ENCODE measurements around the gene PKP4.

Gene PKP4

DNA sequence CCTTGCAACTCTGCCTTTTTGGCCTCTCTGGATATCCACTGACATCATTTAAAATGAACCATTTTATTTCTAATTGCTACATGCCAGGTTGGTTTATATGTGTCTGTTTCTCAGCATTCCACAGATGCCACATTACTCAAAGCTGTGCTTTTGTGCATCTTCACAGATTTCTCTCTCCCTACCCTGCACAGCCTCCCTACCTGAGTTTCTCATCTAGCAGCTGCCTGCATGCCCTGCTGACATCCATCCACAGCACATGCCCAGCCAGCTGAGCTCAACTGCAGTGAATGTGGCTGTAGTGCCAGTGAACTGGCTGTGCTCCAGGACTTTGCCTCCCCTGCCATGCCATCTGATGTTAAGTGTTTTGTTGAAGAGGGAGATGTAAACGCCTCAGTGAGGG is 44.5 kb downstream of the PKP4 start:
- Histone ChIP-seq H4K20me1 (ENCODE audit: insufficient read depth, low read length) (no peaks in the 10 kb centered on the region), H3K9me2 (ENCODE audit: low read depth, low read length) (no peaks in the 10 kb centered on the region), H3K9me3 (ENCODE audit: low read length) (no peaks in the 10 kb centered on the region), H3K36me3 (ENCODE audit: insufficient read depth, low read length) (no peaks in the 10 kb centered on the region), H3K27me3 (ENCODE audit: insufficient read depth, low read length) (no peaks in the 10 kb centered on the region), H3K4me2 (ENCODE audit: low read length) (no peak overlapping the region), H2AFZ (ENCODE audit: low read length) (no peak overlapping the region), H3K4me3 (ENCODE audit: low read depth, low read length, poor library complexity, severe bottlenecking) (no peak overlapping the region), H3K79me2 (ENCODE audit: insufficient read depth, low read length) (no peaks in the 10 kb centered on the region), H3K4me1 (ENCODE audit: insufficient read depth, low read length, severe bottlenecking) (no peaks in the 10 kb centered on the region), H3F3A (ENCODE audit: insufficient read depth, low read length) (no peaks in the 10 kb centered on the region), H3K27ac (ENCODE audit: low read depth, low read length, poor library complexity, severe bottlenecking) (no peak overlapping the region), H3K9ac (ENCODE audit: low read length) (no peak overlapping the region)
- no peak for TF ChIP-seq EZH2 (IDR thresholded peaks at IDR 0.05; ENCODE audit: borderline replicate concordance, low read length)
- TF ChIP-seq, protein P1, sequence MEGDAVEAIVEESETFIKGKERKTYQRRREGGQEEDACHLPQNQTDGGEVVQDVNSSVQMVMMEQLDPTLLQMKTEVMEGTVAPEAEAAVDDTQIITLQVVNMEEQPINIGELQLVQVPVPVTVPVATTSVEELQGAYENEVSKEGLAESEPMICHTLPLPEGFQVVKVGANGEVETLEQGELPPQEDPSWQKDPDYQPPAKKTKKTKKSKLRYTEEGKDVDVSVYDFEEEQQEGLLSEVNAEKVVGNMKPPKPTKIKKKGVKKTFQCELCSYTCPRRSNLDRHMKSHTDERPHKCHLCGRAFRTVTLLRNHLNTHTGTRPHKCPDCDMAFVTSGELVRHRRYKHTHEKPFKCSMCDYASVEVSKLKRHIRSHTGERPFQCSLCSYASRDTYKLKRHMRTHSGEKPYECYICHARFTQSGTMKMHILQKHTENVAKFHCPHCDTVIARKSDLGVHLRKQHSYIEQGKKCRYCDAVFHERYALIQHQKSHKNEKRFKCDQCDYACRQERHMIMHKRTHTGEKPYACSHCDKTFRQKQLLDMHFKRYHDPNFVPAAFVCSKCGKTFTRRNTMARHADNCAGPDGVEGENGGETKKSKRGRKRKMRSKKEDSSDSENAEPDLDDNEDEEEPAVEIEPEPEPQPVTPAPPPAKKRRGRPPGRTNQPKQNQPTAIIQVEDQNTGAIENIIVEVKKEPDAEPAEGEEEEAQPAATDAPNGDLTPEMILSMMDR (IDR thresholded peaks at IDR 0.05; ENCODE audit: low read length), result no peak

DNA sequence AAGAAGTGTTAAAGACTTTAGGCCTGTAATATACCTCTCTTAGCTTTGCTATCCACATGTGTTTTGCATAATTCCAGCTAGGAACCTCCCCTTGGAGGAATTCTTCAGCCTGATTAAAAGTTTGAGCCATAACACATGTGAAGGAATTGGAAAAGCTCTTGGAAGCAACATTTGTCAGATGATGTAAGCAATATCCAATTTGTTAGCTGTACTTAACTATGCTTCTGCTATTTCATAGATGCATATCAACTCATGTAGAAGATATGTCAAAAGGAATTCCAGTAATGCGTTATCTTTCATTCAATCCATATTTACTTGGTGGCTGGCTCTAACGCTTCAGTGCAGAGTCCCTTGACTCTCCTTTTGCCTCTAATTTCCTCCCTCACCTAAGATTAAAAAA is 46.2 kb downstream of the PKP4 start:
- no peak for TF ChIP-seq EZH2 (IDR thresholded peaks at IDR 0.05; ENCODE audit: borderline replicate concordance, low read length)
- TF ChIP-seq, protein P1 (IDR thresholded peaks at IDR 0.05; ENCODE audit: low read length), result no peak
- H2AFZ ChIP-seq (ENCODE audit: low read length), result no peak overlapping the region
- no peaks in the 10 kb centered on the region for H3K9me2 ChIP-seq (ENCODE audit: low read depth, low read length)
- no peaks in the 10 kb centered on the region for H3K79me2 ChIP-seq (ENCODE audit: insufficient read depth, low read length)
- H3K4me1 ChIP-seq (ENCODE audit: insufficient read depth, low read length, severe bottlenecking), result no peaks in the 10 kb centered on the region
- no peaks in the 10 kb centered on the region for H3K36me3 ChIP-seq (ENCODE audit: insufficient read depth, low read length)
- no peaks in the 10 kb centered on the region for H3F3A ChIP-seq (ENCODE audit: insufficient read depth, low read length)
- no peak overlapping the region for H3K27ac ChIP-seq (ENCODE audit: low read depth, low read length, poor library complexity, severe bottlenecking)
- H3K4me2 ChIP-seq (ENCODE audit: low read length), result no peak overlapping the region
- no peaks in the 10 kb centered on the region for H3K9me3 ChIP-seq (ENCODE audit: low read length)
- H3K9ac ChIP-seq (ENCODE audit: low read length), result no peak overlapping the region
- H3K4me3 ChIP-seq (ENCODE audit: low read depth, low read length, poor library complexity, severe bottlenecking), result no peak overlapping the region
- H4K20me1 ChIP-seq (ENCODE audit: insufficient read depth, low read length), result no peaks in the 10 kb centered on the region
- H3K27me3 ChIP-seq (ENCODE audit: insufficient read depth, low read length), result no peaks in the 10 kb centered on the region

DNA sequence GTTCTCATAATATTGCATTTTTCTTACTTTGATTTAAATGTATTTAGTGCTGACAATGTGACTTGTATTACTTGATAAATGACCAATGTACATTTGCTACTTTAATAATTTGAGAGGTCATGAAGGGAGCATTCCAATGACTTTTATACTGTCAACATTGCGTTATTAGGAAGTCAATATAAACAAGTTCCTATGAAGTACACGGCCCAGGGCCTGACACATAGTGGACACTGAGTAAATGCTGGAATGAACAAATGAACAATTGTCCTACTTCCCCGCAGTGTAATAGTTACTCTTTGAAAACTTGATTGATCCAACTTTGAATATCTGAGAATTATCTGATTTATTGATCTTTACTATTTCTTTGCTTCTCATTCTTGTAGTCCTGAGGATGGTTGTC is 47.3 kb downstream of the PKP4 start:
- Histone ChIP-seq H3K4me1 (ENCODE audit: insufficient read depth, low read length, severe bottlenecking) (no peaks in the 10 kb centered on the region), H3K4me2 (ENCODE audit: low read length) (no peak overlapping the region), H3K9me3 (ENCODE audit: low read length) (no peaks in the 10 kb centered on the region), H3K4me3 (ENCODE audit: low read depth, low read length, poor library complexity, severe bottlenecking) (no peak overlapping the region), H3F3A (ENCODE audit: insufficient read depth, low read length) (no peaks in the 10 kb centered on the region), H3K27me3 (ENCODE audit: insufficient read depth, low read length) (no peaks in the 10 kb centered on the region), H2AFZ (ENCODE audit: low read length) (no peak overlapping the region), H3K36me3 (ENCODE audit: insufficient read depth, low read length) (no peaks in the 10 kb centered on the region), H3K27ac (ENCODE audit: low read depth, low read length, poor library complexity, severe bottlenecking) (no peak overlapping the region), H3K9ac (ENCODE audit: low read length) (no peak overlapping the region), H3K9me2 (ENCODE audit: low read depth, low read length) (no peaks in the 10 kb centered on the region), H3K79me2 (ENCODE audit: insufficient read depth, low read length) (no peaks in the 10 kb centered on the region), H4K20me1 (ENCODE audit: insufficient read depth, low read length) (no peaks in the 10 kb centered on the region)
- no peak for TF ChIP-seq EZH2 (IDR thresholded peaks at IDR 0.05; ENCODE audit: borderline replicate concordance, low read length)
- TF ChIP-seq, protein P1 (IDR thresholded peaks at IDR 0.05; ENCODE audit: low read length), result no peak
